Coronary artery (tissue), 2 donors: ENCODE data around the gene PAPOLG.

Source experiments
- DNase-seq: peaks from one replicate; pipeline ENCODE4 v3.0.0-alpha.2; 2017; ENCODE audit warnings: low spot score
- H3K27ac ChIP-seq, 2 donors: fragments of 200-600 bp; sonication (generic); one replicate each; pipeline ENCODE4 v1.5.1; 2016 to 2019
- H3K4me3 ChIP-seq: fragments of 200-600 bp; sonication (generic); 2 replicates; pipeline ENCODE4 v1.5.1; 2016; ENCODE audit warnings: mild to moderate bottlenecking, moderate library complexity
- CTCF ChIP-seq: fragments of 200-600 bp; sonication (generic); IDR thresholded peaks from one replicate; pipeline ENCODE4 v1.5.1; 2019; ENCODE audit warnings: antibody characterized with exemption

The PAPOLG gene

GRCh38 chr2:60840880-60841279, 84.8 kb downstream of the PAPOLG start:
- H3K27ac ChIP-seq: no peak overlapping the region
- DNase-seq: no peak
- no peak overlapping the region for H3K4me3 ChIP-seq
- no peak for TF ChIP-seq CTCF

GRCh38 chr2:60843006-60843405, 86.9 kb downstream of the PAPOLG start:
- H3K27ac ChIP-seq: no peak overlapping the region
- no peak for TF ChIP-seq CTCF
- DNase-seq: no peak
- no peak overlapping the region for H3K4me3 ChIP-seq

GRCh38 chr2:60844105-60844504, 88.0 kb downstream of the PAPOLG start:
- Histone ChIP-seq H3K27ac (no peak overlapping the region), H3K4me3 (no peak overlapping the region)
- no peak for TF ChIP-seq CTCF
- no peak for DNase-seq

GRCh38 chr2:60847854-60848253, 91.8 kb downstream of the PAPOLG start:
- no peak overlapping the region for H3K4me3 ChIP-seq
- no peak for DNase-seq
- TF ChIP-seq CTCF: no peak
- H3K27ac ChIP-seq: no peak overlapping the region
